ENCODE data around the gene EGLN1.

The EGLN1 gene

DNA sequence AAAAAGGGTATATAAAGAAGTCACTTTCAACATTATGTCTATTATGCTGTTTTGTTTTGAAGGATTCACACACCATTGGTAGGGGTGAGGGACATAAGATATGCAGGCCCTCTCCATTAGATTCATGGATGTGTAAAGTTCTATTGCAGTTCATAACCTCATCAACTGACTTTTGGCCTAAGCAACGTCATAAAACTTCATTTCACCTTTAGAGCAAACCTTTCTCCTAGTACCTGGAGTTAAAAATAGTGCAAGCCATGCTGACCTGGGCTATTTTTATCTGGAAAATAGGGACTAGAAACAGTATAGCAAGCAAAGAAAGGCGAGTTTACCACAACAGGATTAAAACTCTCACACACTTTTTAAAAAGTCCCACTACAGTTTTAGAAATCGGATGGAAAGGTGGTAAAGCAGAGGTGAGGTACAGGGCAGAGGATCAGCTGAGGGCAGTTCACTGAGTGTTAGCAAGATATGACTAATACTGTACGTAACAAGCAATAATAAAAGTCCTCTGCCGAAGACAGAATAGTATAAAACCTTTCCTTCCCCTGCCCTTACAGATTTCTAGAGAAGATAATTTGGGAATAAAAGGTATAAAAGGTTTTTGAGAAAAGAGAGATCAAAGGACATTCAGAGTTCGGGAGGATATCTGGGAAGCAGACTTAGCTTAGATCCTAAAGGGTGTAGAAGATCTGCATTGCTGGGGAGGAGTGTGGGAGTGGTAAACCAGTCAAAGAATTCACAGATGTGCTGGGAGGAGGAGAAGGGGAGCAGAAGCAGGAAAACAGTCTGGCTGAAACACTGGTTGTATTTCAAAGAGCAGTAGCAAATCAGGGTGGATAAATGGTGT is 14.3 kb downstream of the EGLN1 start:
- no peak overlapping the region for H3K27ac ChIP-seq
- TF ChIP-seq CTCF (IDR thresholded peaks at IDR 0.05) (no peak), ZFX (IDR thresholded peaks at IDR 0.05; ENCODE audit: borderline replicate concordance) (no peak)

DNA sequence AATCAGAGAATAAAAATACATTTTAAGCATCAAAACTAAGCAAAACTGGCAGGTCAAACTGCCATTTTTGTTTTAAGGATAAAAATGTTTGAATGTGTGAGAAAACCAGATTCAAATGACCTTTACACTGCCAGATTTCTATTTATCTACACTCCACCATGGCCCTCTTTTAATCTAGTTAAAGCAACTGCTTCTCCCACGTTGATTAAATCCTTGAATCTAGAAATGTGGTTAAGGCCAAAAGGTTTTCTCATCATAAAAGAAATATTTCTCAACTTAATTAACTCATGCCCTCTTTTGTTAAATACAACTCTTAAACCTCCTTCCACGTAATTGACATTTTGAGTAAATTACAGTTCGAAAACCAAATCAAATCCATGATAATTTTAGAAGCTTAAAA is 15.0 kb downstream of the EGLN1 start:
- TF ChIP-seq CTCF (IDR thresholded peaks at IDR 0.05), result no peak
- no peak for TF ChIP-seq ZFX (IDR thresholded peaks at IDR 0.05; ENCODE audit: borderline replicate concordance)
- no peak overlapping the region for H3K27ac ChIP-seq

DNA sequence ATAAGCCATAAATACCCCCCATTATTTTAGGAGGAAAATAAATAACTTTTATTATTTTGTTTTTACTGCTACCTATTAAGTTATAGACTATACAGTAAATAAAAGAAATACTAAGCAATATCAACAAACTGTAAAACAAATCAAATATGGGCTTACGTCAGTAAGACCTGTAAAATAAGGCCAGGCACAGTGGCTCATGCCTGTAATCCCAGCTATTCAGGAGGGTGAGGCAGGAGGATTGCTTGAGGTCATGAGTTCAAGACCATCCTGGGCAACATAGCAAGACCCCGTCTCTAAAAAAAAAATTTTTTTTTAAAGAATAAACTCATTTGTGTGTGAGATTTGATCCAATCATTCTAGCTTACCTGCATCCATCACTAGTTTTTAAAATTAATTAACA is 17.8 kb downstream of the EGLN1 start:
- no peak overlapping the region for H3K27ac ChIP-seq
- no peak for TF ChIP-seq ZFX (IDR thresholded peaks at IDR 0.05; ENCODE audit: borderline replicate concordance)
- no peak for TF ChIP-seq CTCF (IDR thresholded peaks at IDR 0.05)

DNA sequence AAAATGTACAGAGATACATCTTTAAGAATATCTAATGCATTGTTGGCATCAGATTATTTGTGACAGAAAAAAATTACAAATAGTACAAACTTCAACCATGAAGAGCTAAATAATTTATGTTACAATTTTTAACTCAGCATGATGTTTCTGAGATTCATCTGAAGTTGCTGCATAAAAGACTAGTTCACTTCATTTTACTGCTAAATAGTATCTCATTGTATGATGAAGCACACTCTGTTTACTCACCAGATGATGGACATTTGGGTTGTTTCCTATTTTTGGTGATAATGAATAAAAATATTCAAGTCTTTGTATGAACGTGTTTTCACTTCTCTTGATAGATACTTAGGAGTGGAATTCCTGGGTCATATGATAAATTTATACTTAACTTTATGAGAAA is 20.6 kb downstream of the EGLN1 start:
- H3K27ac ChIP-seq, result no peak overlapping the region
- no peak for TF ChIP-seq CTCF (IDR thresholded peaks at IDR 0.05)
- no peak for TF ChIP-seq ZFX (IDR thresholded peaks at IDR 0.05; ENCODE audit: borderline replicate concordance)

GRCh38 chr1:231397886-231398671 is 24.0 kb downstream of the EGLN1 start:
- H3K27ac ChIP-seq, result no peak overlapping the region

GRCh38 chr1:231396643-231397042 is 25.4 kb downstream of the EGLN1 start:
- H3K27ac ChIP-seq, result no peak overlapping the region
- TF ChIP-seq ZFX (IDR thresholded peaks at IDR 0.05; ENCODE audit: borderline replicate concordance) (no peak), CTCF (IDR thresholded peaks at IDR 0.05) (no peak)

More at GRCh38 chr1:231397886-231398671, 24.0 kb downstream of the EGLN1 start:
- TF ChIP-seq CTCF (IDR thresholded peaks at IDR 0.05) (no peak), ZFX (IDR thresholded peaks at IDR 0.05; ENCODE audit: borderline replicate concordance) (no peak)

- TF ChIP-seq ZFX (IDR thresholded peaks at IDR 0.05; ENCODE audit: borderline replicate concordance) (no peak), CTCF (IDR thresholded peaks at IDR 0.05) (no peak)
- H3K27ac ChIP-seq, result no peak overlapping the region; the same call in 1 of the 2 replicates
Observed at GRCh38 chr1:231395998-231396390, 26.1 kb downstream of the EGLN1 start.

All from 22Rv1 (cell line).